Activated CD8-positive, alpha-beta memory T cell treated with anti-CD3 and anti-CD28 coated beads, Interleukin-2, amount 50 U/mL, for 48 hours (primary cell): Measurements from ENCODE around the gene SELENOT.
"Not testable (repeated sequence)": the region's sequence is repeated elsewhere in the genome, so short reads cannot be mapped to it uniquely, and the experiment has no call there.

Experiments
- DNase-seq: peaks from one replicate; pipeline ENCODE4 v3.0.0-alpha.2; 2020

The SELENOT gene, protein sequence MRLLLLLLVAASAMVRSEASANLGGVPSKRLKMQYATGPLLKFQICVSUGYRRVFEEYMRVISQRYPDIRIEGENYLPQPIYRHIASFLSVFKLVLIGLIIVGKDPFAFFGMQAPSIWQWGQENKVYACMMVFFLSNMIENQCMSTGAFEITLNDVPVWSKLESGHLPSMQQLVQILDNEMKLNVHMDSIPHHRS

DNA sequence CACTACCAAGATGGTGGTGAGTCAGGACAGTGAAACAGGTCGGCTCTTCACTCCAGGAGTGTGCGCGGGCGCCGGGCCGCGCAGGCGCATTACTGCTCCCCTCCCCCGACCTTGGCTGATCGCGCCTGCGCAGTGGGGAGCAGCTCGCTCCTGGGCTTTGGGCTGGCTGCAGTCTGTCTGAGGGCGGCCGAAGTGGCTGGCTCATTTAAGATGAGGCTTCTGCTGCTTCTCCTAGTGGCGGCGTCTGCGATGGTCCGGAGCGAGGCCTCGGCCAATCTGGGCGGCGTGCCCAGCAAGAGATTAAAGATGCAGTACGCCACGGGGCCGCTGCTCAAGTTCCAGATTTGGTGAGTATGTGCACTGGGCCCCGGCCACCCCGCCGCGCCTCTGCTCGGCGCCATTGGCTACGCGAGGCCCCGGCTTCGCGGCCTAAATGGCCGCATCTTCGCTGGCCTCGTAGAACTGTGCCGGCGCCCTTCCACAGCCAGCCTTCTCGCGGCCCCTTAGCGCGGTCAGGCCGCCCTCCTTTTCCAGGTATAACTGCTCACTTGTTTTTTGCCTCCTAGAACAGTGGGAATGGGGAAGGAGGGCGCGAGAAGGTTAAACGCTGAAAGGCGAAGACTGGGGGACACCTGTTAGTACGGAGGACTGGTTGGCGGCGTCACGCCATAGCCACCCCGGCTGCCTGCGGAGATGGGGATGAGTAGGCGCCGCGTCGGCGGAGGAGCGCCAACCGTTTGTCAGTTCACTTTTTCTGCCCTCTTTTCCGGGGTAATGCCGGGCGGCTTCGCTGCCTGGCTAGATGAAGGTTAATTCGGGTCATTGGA lies at the start of gene SELENOT:
Gene SELENOT, plus strand, starts transcription at position 169 of the 827 bp plus-strand sequence. Its CDS starts 42 bp downstream, at position 211.
- DNase-seq = peak; percentile 98

DNA sequence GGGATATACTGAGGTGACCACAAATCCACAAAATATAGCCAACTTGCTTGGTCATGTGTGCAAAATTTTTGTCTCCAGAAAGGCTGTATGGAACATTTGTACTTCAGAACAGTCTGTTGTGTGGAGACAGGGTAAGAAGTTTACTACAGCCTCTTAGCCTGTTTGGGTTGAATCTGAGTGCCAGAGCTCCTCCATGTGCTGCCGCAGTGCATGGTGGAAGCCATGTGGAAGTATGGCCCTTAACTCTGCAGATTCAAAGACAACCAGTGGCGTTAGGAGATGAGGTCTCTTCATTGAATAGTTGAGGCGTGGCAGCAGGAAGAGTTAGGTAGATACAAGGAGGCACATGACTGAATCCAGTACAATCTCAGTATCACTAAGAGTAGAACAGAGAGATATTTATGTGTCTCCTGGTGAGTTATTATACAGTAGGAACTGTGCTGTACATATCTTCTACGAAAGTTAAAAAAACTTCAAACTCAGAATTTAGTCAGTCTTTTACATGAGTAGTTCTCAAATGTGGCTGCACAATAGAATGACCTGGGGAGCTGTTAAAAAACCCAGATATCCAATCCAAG lies 47.2 kb upstream of the SELENOT start:
- no peak for DNase-seq

DNA sequence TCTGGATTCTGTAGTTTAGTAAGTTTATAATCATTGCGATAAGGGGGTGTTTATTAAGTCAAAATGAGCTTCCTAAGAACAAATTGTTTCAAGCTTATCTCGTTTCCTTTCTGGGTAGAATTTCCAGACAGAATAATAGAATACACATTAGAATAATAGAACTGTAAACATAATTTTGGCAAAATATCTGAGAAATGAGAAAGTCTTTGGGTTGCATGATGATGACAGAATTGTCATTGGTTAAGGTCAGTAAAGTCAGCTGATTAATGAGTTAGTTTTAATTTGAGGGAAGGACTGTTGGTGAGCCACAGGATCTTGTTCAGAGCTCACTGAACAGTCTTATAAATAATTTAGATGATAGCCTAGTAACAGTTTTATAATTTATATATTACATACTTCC lies 46.3 kb upstream of the SELENOT start:
- DNase-seq = no peak

DNA sequence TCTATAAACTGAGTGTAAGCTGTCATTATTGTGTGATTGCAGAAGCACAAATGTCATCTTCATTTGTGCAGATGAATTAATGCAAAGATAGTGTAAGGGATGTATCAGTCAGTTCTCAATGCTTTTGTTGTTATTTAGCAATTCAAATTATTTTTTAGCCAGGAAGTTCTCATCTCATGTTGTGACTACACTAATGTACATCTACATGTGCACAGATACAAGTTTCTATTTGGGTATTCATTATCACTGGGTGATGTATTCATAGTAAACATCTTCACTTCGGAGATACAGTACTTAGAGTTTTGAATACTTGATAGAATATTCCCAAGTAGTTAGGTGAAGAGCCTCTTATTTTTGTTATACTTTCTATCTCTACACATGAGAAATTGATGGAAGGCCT lies 45.4 kb upstream of the SELENOT start:
- no peak for DNase-seq

DNA sequence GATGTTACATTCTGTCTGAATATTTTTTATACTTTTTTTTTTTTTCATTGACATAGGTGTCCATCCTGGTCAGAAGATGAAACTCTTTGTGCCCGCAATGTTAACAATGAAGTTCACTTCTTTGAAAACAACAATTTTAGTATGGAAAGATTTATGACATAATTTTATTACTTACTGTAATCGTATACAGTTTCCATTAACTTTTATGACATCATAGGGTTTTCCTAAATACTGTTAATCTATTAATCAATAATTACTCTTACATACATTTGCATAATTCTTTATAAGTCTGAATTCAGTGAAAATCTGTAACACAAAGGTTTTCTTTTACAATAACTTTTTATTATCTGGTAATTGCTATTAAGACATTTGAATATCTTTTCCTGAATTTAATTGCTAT lies 38.9 kb upstream of the SELENOT start:
- DNase-seq = no peak

DNA sequence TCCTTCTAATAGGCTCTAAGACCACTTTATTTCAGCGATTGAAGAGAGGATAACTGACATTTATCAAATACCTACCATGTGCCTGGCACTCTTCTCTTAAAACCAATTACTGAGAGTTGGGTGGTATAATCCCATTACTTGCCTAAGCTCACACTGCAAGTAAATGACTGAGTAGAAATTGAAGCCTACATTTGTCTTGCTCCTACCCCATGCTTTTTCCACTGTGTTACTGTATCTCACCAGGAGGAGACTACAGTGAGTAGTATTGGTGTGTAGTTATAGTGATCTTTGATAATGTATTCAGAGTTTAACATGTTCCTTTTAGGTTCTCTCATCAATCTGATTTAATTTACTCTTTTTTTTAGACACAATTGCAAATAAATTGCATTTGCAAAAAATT lies 35.8 kb upstream of the SELENOT start:
- DNase-seq = no peak

DNA sequence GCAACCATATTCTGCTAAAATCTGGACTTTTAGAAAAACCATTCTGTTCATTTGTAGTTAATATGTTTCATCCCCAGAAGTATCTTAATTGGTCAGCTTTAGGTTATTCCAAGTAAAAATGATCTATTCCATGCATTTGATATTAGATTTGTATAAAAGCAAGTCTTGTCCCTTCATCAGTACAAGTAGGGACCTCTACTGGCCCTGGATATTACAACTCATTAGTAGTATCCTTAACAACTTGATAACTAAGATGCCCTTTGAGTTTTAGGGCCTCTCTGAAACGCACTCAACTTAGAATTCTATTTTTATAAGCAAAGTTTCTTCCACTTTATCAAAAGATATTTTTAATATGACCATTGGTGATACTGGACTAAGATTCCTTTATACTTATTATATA lies 25.3 kb upstream of the SELENOT start:
- DNase-seq = no peak

DNA sequence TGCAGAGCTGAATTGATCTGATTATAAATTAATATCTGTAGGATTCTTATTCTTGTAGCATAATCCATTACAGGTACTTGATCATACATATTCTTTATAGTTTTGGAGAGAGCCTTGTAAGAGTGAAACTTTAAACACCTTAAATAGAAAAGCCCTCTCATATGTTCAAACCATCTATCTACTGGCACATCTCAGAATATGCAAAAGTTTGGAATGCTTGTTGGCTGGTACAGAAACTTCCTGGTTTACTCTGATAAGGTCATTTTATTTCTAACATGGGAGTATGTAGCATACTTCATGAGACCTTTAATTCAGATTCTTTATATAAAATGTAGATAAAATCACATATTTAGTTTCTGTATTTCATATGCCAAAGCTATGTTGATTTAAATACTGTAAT lies 21.9 kb upstream of the SELENOT start:
- DNase-seq = no peak

DNA sequence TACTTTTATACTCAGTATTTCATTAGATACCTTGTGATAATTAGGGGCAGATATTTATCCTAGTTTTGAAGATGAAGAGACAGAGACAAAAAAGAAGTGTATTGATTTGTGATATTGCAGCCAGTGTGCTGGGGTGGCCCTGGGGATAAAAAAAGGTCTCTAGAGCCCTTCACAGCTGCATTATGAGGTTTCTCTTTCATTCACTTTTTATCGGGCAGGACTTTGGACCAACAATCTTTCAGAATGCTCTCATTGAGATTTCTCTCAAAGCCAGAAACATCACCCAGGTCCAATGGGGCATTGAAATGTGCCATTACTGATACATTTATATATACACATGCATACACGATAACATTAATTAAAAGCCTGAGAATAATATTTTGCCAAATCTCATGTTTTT lies 20.5 kb upstream of the SELENOT start:
- no peak for DNase-seq

DNA sequence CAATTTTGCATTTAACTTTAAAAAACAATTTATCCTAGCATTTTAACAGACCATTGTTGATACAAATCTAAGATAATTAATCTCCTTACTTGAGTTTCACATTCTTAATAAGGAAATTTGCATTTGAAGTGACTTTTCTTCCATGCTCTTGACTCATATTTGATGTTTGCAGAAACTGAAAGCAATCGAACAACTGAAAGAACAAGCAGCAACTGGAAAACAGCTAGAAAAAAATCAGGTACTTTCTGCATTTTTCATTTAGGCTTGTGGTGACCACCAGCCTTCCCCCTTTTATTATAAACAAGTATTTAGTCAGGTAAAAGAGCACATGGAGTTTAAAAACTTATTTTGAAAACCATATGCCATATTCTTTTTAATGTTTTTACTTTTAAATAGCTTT lies 20.1 kb upstream of the SELENOT start:
- DNase-seq = no peak

DNA sequence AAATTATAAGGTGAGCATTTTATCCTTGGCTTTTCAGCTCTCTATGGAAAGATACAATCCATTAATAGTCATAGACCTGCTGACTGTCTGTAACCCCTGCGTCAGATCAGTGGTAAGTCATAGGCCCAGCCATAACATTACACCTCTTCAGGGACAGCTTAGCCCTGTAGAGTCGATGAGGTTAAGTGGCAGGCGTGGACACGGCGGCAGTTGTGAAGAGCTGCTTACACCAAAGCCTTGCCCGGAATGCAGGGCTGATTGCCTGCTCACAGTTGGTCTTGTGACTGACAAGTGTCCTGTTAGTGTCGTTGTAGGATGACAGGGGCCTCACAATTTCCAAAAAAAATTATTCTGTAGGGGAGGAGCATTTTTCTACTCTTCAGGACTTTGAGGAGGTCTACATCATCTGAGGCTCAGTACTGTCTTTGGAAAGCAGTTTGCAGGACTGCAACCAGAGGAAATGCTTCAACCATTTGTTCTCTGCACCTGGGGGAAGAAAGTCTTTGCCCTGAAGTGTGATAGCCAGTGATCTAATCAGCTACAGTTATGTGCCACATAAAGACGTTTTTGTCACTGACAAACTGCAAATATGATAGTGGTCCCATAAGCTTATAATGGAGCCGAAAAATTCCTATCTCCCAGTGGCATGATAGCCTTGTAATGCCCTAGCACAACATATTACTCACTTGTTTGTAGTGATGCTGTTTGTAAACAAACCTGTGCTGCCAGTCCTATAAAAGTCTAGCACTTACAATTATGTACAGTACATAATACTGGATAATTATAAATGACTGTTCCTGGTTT lies 14.9 kb upstream of the SELENOT start:
- DNase-seq = no peak

DNA sequence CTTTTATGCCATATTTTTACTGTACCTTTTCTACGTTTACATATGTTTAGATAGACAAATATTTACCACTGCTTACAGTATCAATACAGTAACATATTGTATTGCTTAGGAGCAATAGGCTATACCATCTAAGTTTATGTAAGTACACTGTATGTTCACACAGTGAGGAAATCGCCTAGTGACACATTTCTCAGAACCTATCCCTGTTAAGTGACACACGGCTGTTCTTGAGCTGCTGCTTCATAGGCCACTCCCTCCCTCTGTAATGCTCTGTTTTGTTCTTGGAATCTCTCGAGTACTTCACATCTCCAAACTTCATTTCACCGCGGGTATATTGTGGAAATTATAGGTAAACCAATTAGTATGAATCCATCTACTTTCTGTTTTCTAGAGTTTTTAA lies 13.4 kb upstream of the SELENOT start:
- DNase-seq = no peak

DNA sequence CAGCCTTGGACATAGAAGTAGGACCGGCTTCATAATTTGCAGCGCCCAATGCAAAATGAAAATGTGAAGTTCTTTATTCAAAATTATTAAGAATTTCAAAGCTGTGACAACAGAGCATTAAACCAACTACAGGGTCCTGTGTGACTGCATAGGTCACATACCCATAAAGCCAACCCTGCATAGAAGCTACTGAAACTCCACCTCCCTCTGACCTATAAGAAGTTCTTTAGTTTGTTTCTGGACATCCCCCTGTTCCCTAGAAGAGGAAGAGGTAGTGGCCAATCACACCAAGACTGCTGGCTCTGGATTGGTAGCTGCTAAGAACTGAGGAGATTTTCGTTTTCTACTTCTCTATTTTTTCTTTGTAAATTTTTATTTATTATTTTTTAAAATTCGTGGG lies 9.0 kb upstream of the SELENOT start:
- no peak for DNase-seq

DNA sequence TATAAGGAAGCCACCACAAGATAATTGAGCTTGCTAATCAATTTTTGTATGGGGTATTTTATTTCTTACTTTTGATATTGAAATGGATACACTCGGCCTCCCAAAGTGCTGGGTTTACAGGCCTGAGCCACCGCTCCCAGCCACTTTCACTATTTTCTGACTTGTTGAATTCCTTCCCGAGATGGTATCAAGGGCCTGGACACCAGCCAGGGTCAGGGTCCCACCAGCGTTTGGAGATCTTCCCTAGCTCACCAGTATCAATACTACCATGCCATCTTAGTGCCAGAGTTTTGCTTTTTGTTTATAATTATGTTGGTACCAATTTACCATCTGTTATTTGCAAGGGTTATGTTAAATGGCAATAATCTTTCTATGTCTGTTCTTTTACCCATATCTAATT lies 5.5 kb upstream of the SELENOT start:
- no peak for DNase-seq

DNA sequence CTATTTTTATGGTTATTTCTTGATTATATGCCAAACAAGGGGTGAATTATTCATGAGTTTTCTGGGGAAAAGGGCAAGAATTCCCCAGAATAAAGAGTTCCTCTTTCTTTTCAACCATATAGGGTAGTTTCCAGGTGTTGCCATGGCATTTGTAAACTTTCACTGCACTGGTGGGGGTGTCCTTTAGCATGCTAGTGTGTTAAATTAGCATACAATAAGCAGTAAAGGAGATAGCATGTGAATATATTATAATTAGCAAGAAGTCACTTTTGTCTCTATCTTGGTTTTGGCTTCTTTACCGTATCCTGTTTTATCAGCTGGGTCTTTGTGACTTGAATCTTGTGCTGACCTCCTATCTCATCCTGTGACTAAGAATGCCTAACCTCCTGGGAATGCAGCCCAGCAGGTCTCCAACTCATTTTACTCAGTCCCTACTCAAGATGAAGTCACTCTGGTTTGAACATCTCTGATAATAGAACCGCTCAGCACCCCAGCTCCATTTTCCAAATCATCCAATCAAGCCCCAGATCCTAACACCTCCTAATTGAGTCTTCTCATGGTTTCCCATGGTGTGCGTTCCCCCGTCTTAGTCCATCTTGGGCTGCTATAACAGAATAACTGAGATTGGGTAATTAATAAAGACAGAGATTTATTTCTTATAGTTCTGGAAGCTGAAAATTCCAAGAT lies 3.4 kb upstream of the SELENOT start:
- no peak for DNase-seq

DNA sequence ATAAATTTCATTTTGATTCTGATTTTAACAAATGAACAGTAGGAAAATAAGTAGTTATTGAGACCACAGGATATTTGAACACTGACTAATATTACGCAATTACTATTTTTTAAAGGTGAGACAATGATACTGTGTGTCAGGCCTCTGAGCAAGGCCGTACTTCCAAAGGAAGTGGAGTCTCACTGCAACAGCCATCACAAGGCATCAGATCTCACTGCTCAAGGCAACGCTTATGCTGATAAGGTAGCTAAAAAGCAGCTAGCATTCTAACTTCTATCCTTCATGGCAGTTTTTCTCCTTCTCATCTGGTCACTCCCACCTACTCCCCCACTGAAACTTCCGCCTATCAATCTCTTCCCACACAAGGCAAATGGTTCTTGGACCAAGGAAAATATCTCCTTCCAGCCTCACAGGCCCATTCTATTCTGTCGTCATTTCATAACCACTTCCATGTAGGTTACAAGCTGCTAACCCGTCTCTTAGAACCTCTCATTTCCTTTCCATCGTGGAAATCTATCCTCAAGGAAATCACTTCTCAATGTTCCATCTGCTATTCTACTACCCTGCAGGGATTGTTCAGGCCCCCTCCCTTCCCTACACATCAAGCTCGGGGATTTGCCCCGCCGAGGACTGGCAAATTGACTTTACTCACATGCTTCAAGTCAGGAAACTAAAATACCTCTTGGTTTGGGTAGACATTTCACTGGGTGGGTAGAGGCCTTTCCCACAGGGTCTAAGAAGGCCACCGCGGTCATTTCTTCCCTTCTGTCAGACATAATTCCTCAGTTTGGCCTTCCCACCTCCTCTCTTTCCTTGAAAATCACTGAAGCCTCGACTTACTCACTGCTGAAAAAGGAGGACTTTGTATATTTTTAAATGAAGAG lies 2.2 kb upstream of the SELENOT start:
- DNase-seq = not testable (repeated sequence)

DNA sequence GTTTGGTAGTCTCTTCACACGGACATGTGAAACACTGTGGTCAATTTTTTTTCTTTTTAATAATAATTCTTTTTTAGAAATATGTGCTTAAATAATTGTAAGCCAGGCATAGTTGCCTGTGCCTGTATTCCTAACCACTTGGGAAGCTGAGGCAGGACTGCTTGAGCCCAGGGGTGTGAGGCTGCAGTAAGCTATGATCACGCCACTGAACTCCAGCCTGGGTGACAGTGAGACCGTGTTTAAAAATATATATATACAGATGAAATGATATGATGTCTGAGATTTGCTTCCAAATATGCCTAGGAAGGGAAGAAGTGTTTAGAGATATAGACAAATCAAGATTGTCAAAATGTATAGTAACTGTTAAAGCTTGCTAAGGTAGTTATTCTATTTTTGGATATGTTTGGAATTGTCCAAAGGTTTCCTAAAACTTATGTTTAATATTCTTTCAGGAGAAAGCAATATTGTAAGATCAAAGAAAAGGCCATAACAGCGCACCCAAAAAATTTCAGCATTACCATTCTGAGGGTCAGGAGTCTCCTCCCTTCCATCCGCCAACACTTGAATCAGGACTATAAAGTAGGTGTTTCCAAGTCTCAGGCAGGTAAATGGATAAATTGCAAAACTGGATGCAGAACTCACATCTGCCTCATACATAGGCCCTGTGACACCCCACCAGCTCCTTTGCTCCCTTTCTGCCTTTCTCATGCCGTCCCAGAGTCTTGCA lies 532 bp upstream of the SELENOT start:
- no peak for DNase-seq

DNA sequence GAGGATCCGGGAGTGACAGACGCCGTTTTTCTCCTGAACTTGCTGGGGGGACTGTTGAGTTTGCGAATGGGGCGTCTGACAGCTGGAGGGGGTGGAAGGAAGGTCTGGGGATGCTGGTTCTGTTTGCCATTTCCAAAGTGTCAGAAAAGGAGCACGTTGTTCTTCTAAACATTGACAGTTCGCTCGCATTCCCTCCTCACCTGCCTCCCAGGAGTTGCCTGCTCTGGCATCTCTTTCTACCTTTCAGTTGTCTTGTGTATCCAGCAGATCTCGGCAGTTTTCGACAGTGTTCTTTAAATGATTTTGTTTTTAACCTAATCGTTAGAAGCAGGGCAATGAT lies 829 bp downstream of the SELENOT start:
- no peak for DNase-seq

DNA sequence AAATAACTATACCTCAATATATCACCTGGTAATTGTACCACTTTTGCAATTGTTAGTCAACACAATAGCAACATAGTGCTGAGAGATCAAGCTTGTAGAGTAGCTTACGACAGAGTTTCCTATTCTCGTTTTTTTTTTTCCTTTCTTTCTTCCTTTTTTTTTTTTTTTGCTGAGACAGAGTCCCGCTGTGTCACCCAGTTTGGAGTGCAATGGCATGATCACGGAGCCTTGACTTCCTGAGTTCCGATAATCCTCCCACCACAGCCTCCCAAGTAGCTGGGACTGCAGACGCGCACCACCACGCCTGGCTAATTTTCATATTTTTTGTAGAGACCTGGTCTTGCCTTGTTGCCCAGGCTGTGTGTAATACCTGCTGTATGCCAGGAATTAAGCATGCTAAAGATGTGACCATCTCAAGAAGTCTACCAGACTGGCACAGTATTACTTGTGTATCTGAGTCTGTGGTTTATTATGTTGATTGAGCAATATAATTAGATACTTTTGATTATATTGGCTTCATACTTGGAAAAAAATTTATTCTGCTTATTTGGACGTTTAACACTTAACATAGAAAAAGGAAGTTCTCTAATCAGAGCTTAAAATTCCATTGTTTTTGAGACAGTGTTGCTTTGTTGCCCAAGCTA lies 3.0 kb downstream of the SELENOT start:
- no peak for DNase-seq

DNA sequence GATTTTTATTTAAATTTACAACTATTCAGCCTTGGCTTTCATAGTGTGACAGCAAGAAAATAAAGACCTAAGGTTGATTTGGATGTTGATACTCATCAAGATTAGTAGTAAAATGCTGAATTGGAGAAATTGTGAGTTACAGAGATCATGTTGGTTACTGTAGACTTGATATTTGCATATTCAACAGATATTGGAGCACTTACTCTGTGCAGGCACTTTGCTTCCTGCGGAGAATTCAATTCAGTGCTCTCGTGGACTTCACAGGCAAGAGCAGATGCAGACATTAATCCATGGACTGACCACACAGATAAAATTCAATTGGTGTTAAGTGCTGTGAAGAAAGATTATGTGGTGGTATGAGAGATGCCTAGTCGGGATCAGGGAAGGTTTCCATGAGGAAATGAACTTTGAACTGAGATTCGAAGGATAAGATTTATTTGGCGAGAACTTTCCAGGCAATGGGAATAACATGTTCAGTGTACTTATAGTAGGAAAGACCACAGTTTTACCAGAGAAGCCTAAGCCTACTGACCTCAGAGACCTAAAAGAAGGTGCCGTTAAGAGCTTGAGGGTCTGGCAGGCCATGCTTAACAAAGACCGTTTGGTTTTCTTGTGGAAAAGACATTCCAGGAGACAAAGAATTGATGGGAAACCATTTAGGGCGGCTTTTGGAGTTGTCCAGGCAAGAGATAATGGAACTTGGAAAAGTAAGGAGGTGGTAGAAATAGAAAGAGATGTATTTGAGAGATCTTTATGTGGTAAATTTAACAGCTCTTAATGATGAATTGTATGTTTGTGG lies 4.3 kb downstream of the SELENOT start:
- DNase-seq = no peak
